ENCODE data around the gene HES4.
"Not testable (repeated sequence)": the region's sequence is repeated elsewhere in the genome, so short reads cannot be mapped to it uniquely, and the experiment has no call there.

HES4 gene

GRCh38 chr1:997993-998744 lies 1.7 kb downstream of the HES4 start:
- no peak for DNase-seq

DNA sequence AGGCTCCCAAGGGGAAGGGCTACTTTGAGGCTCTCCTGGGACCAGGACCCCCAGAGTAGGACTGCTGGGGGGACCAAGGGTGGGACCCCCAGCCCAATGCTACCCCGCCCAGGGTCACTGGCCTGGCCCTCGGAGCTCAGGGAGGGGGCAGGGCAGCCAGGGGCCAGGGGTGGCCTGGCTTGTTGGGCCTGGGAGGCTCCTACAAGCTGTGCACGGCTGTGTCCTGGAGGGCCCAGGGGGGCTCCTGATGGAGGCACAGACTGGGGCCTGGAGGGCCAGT lies 2.2 kb downstream of the HES4 start:
- no peak for DNase-seq

DNA sequence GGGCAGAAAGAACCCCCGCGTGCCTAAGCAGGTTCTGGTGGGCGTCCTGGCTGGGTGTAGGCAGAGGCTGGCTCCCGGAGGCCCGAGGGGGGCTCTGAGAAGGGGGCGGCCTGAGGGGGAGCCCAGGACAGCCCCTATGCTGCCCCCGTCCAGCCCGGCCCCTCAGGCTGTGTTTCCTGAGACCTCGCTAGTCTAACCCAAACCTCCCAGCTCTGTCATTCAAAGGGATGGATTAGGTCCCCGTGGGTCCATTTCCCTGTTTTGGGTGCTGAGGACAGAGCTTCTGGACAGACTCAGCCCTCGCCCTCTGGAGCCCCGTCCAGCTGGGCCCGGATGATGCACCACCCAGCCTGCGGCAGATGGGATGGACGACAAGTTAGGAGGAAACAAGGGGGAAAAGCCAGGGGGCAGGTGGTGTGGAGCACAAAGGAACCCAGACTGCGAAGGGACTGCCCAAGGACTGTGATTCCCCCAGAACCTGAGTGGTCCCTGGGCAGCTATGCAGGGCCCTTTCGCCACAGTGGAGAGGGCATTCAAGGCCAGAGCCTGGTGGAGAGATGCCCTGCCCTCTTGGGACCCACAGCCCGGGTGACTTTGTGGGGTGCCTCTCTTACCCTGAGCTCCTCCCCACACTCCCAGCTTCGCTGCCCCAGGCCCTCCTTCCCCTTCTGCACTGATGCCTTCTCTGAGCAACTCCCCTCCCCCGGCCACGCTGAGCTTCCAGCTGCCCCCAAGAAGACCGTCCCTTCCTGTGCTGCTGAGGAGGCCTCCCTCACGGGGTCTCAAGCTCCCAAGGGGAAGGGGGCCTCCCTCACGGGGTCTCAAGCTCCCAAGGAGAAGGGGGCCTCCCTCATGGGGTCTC lies 2.8 kb downstream of the HES4 start:
- DNase-seq, result no peak

DNA sequence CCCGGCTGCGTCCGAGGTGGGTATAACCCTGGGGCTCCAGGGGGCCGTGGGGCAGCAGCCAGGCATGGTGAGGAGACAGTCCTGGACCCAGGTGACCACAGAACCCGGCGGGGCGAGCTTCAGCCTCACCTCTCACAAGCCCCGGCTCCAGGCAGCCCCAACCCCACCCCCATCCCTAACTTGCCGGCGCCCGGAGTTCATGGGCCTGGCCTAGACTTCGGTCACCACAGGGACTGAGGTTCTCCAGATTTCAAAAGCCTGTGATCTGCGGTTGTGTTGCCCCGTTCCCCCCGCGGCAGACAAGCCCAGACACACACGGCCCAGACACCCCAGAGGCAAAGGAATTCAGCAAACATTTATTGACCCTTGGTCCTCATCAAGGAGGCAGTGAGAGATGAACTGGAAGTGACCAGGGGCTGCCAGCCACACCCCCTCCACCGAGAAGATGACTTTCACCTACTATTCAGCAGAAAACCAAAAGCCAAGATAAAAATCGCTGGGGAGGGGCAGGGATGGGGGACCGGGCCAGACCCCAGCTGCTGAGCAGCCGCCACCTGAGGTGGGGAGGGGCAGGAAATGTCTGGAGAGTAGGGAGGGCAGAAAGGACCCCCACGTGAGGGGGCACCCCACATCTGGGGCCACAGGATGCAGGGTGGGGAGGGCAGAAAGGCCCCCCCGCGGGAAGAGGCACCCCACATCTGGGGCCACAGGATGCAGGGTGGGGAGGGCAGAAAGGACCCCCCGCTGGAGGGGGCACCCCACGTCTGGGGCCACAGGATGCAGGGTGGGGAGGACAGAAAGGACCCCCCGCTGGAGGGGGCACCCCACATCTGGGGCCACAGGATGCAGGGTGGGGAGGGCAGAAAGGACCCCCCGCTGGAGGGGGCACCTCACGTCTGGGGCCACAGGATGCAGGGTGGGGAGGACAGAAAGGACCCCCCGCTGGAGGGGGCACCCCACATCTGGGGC lies 3.9 kb downstream of the HES4 start:
- no peak for DNase-seq

- DNase-seq, result not testable (repeated sequence)
Observed at GRCh38 chr1:994546-994945, 5.4 kb downstream of the HES4 start.

DNA sequence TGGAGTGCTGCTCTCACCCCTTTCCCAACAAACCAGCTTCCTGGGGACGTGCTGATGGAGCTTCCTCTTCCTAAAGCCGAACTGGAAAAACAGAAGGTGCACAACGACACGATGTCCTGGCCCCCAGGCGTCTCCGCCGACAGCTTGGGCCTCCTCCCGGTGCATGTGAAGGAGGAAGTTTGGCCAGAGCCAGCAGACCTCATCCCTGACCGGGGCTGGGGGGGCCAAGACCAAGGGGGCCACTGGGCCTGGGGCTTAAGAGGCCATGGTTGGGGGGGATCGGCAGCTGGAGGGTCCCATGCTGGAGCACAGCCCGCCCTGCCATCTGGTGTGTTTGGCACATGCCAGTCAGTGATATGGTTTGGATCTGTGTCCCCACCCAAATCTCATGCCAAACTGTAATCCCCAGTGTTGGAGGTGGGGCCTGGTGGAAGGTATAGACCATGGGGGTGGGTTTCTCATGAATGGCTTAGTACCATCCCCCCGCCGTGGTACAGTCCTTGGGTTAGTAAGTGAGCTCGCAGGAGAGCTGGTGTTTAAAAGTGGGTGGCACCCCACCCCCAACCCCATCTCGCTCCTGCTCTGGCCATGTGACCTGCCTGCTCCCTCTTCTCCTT lies 6.4 kb downstream of the HES4 start:
- DNase-seq, result no peak

DNA sequence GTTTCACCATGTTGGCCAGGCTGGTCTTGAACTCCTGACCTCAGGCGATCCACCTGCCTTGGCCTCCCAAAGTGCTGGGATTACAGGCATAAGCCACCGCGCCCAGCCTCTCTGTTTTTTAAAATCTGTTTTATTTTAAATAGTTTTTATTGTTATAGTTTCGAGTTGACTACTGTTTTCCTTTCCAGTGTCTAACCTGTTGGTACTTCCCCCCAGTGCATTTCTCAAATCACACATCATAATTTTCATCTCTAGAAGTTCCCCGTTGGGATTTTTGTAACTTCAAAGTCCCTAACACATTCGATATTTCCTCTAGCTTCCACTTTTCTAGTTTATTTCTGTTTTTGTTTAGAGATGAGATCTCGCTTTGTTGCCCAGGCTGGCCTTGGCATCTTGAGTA lies 7.5 kb downstream of the HES4 start:
- no peak for DNase-seq

DNA sequence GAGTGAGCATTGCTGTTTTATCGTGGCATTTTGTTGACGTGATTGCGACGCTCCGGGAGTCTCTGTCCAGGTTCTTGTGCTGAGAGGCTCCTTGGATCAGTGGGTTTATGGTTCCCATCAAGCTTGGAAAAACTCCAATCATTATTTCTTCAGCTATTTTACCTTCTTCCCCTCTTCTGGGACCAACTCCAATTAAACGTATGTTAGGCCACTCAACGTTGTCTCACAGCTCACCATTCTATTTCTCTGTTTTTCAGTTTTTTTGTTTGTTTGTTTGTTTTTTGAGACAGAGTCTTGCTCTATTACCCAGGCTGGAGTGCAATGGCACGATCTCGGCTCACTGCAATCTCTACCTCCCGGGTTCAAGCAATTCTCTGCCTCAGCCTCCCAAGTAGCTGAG lies 8.0 kb downstream of the HES4 start:
- no peak for DNase-seq

DNA sequence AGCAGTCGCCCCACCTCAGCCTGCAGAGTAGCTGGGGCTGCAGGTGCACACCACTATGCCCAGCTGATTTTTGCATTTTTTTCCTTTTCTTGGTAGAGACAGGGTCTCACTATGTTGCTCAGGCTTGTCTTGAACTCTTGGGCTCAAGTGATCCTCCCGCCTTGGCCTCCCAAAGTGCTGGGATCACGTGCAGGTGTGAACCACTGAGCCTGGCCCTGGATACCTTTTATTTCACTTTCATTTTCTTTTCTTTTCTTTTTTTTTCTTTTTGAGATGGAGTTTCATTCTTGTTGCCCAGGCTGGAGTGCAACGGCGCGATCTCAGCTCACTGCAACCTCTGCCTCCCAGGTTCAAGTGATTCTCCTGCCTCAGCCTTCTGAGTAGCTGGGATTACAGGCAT lies 8.6 kb downstream of the HES4 start:
- not testable (repeated sequence) for DNase-seq

DNA sequence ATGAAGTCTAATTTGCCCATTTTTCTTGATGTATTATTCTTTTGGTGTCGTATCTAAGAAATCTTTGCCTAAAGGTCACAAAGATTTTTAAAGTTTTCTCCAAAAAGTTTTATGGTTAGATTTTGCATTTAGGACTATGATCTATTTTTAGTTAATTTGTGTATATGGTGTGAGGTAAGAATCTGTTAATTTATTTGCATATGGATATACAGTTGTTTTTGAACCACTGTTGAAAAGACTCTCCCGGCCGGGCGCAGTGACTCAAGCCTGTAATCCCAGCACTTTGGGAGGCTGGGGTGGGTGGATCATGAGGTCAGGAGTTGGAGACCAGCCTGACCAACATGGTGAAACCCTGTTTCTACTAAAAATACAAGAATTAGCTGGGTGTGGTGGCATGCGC lies 11.8 kb downstream of the HES4 start:
- DNase-seq, result not testable (repeated sequence)

- no peak for DNase-seq
Observed at GRCh38 chr1:985126-985525, 14.8 kb downstream of the HES4 start.

GRCh38 chr1:984476-984814 lies 15.5 kb downstream of the HES4 start:
- no peak for DNase-seq

DNA sequence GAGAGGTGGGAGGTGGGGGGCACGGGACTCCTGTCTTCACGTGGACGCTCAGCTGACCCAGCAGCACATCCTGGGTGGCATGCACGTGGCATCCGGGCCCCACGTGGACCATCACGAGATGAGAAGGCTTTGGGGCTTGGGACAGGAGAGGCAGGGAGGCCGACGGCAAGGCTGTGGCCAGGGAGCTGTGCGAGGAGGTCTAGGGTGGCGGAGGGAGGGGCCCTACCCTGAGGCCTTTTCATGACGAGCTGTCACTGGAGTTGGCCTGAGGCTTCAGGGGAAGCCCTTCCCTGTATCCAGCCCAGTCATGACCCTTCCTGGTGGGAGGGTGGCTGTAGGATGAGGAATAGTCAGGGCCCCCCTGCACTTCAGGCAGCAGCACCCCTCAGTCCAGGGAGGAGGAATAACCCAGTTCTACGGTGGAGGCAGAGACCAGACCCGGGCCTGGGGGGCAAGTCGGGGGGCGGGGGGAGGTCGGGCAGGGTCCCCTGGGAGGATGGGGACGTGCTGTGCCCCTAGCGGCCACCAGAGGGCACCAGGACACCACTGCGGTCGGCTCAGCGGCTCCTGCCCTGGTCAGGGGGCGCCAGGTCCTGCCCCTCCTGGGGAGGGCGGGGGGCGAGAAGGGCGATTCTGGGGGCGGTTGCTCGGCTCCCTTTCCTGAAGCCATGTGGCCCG lies 16.0 kb downstream of the HES4 start:
- DNase-seq, result peak; percentile 17

DNA sequence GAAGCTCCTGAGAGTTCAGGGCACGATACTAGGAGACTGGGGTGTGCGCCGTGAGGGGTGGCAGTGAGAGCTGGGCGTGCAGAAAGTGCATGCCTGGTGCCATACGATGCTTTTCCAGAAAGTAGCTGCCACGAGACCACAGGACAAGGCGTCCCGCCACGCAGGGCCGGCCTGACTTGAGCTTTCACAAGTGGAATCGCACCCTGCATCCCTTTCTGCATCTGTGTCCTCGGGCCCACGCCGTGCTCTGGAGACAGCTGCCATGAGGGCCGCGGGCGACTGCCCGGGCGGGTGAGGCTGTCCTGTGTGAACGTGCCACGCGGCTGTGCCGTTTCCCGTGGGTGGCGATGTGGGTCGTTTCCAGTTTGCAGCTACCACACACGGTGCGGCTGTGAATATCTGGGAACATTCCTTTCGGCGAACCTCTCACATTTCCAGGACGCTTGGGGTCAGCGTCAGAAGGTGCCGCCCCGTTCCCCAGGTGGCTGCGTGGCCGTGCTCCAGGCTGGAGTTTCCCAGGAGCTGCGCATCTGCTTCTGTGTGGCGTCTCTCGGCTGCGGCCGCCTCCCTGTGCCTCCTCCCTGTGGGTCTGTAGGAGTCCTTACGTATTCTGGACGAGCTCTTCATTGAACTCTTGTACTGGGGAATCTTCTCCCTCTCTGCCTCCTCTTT lies 17.0 kb downstream of the HES4 start:
- DNase-seq, result no peak

DNA sequence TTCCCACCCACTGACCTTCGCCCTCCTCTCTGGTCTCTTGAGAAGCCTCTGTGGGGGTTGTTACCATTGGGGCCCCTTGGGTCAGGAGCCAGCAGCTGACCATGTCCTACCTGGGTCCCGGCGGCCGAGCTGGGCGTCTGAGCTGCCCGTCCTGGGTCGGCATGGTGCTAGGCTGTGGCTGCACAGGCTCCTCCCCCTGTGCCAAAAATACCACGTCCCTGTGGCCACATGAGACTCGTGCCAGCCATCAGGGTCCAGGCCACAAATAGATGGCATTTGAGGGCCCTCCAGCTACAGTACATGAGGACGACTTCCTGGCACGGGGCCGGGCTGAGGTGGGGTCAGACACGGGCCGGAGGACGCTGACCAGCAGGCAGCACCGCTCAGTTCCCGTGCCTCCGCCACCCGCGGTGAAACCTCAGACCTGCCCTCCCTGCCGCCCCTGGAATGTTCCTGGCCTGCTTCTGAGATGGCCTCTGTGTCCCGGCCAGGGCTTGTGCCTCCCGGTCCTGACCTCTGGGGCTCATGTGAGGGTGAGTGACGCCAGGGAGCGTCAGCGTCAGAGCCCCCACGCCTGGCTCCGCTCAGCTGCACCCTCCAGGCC lies 17.8 kb downstream of the HES4 start, which contains the start of gene PERM1:
Gene PERM1 (minus strand): TSS at position 139 of the 604 bp plus-strand sequence. CDS start 1,064 bp downstream, outside the sequence.
- no peak for DNase-seq

DNA sequence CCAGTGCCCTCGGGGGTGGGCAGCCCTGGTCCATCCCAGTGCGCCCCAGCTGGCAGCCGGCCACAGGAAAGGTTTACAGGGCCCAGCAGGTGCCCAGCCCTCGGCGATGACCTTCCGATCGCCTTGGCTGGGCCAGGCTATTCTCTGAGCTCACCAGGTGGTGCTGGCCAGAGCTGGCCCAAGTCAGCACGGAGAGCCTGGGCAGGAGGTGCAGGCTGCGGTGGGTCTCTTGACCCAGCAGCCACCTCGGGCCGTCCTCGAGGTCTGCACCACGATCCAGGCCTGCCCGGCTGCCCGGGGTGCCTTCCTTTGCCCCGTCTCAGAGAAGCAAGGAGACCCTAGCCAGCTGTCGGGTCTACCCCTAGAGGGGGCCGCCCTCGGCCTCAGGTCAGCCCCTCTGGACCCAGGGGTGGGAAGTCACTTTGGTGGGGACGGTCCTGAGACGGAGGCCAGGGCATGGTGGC lies 18.4 kb downstream of the HES4 start:
- no peak for DNase-seq

DNA sequence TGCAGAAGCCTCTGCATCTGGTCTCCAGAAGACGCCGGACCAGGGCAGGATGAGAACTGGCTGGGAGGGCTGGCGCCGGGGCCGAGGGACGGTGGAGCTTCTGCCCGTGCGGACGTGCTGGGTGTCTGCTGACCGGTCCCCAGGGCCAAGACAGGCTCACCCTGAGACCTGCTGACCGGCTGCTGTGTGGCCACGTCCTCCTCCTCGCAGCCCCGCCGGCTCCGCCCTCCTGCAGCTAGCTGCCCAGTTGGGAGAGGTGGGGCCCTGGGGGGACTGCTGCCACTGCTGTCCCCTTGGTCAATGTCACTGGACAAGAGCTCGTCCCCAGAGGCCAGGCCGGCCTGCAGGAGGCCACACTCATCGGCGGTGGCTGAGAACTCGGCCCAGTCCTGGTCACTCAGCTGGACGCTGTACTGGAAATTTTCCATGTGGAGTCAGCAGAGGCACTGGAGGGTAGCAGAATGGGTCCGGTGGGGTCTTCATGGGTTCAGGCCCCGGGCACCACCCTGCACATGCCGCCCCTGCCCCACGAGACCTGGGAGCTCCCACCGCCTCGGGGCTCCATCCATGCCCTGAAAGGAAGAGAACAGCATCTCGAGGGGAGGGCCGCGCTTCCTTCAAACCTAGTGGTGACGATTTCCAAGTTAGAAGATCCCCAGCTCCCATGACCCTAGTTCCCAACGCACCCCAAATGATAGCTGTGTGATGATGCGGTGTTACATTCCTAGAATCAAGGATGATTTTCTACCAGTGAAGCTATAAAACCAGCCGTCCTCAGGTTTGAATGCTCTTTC lies 19.1 kb downstream of the HES4 start:
- no peak for DNase-seq

DNA sequence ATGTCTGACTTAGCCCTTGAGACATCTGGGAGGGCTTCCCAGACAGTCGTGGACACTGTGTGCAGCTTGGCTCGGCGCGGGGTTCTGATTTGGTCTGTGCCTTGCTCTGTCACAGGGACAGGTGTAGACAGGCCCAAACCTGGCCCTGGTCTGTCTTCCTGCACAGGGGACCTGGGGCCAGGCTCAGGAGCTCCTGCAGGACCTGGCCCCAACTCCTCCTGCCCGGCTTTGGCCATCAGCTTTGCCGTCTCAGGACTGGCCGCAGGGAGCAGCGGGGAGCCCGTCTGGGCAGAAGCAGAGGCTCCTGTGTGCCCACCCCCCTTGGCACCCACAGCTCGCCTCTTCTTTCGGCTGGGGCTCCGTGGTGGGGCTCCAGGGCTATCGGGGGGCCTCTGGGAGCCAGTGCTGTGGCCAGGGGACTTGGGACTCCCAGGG lies 19.7 kb downstream of the HES4 start:
- no peak for DNase-seq

DNA sequence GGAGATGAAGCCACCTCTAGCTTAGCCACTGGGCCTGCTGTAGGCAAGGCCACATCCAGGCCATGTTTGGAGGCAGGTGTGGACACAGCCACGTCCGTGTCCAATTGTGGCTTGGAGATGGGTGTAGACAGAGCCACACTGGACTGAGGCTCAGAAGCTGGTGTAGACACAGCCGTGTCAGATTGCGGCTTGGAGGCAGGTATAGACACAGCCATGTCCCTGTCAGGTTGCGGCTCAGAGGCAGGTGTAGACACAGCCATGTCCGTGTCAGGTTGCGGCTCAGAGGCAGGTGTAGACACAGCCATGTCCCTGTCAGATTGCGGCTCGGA lies 20.2 kb downstream of the HES4 start:
- no peak for DNase-seq

All from fibroblast of skin of right biceps (primary cell).